Measurements from ENCODE around the gene DCP2. TPM values are rescaled to one million over a fixed set of nuclear protein-coding genes. Genes with fewer than 3 reads are reported as not detected.
A peak's percentile ranks its signal among the peaks of the same experiment; 100 is the strongest.
"Not testable (repeated sequence)": the region's sequence is repeated elsewhere in the genome, so short reads cannot be mapped to it uniquely, and the experiment has no call there.

The DCP2 gene
- total RNA-seq, 1 experiment from 2014 or later: 91.3 TPM

GRCh38 chr5:112958093-112959088 lies 18.2 kb upstream of the DCP2 start:
- Histone ChIP-seq H3K27ac (no peak overlapping the region), H3K4me1 (peaks cover 19% of the 10 kb centered on the region), H3K9me3 (replicated peaks) (no peaks in the 10 kb centered on the region), H3K27me3 (no peaks in the 10 kb centered on the region), H3K4me3 (no peak overlapping the region), H3K36me3 (no peaks in the 10 kb centered on the region)
- DNase-seq: peak; percentile 34 to 60

GRCh38 chr5:112959872-112960271 lies 16.7 kb upstream of the DCP2 start:
- peak in 1 of 2 experiments; percentile 15 for DNase-seq
- H3K36me3 ChIP-seq; H3K27me3 ChIP-seq; H3K4me3 ChIP-seq; H3K27ac ChIP-seq; H3K9me3 ChIP-seq (replicated peaks): not testable (repeated sequence)
- peaks cover 19% of the 10 kb centered on the region for H3K4me1 ChIP-seq

GRCh38 chr5:112960315-112960714 lies 16.3 kb upstream of the DCP2 start:
- Histone ChIP-seq H3K4me1 (peaks cover 19% of the 10 kb centered on the region), H3K9me3 (replicated peaks) (no peaks in the 10 kb centered on the region), H3K27me3 (no peaks in the 10 kb centered on the region), H3K36me3 (no peaks in the 10 kb centered on the region), H3K27ac (no peak overlapping the region), H3K4me3 (no peak overlapping the region)
- DNase-seq: peak; percentile 13 to 56

- H3K27ac ChIP-seq: no peak overlapping the region
- no peak overlapping the region for H3K4me3 ChIP-seq
These were observed 15.6 kb upstream of the DCP2 start for GRCh38 chr5:112960863-112961504.

GRCh38 chr5:112963374-112963733 lies 13.2 kb upstream of the DCP2 start:
- not testable (repeated sequence) for H3K27me3 ChIP-seq; H3K36me3 ChIP-seq; DNase-seq; H3K27ac ChIP-seq; H3K4me3 ChIP-seq; H3K9me3 ChIP-seq (replicated peaks)
- H3K4me1 ChIP-seq: peaks cover 15% of the 10 kb centered on the region

More at GRCh38 chr5:112960863-112961504, 15.6 kb upstream of the DCP2 start:
- Histone ChIP-seq H3K36me3 (no peaks in the 10 kb centered on the region), H3K4me1 (peaks cover 19% of the 10 kb centered on the region), H3K27me3 (no peaks in the 10 kb centered on the region), H3K9me3 (replicated peaks) (no peaks in the 10 kb centered on the region)
- DNase-seq: no peak

GRCh38 chr5:112965733-112966306 lies 10.8 kb upstream of the DCP2 start:
- Histone ChIP-seq H3K4me3 (no peak overlapping the region), H3K4me1 (no peaks in the 10 kb centered on the region; the same call in 1 of the 2 replicates), H3K27ac (no peak overlapping the region), H3K36me3 (no peaks in the 10 kb centered on the region), H3K27me3 (no peaks in the 10 kb centered on the region), H3K9me3 (replicated peaks) (no peaks in the 10 kb centered on the region)
- DNase-seq: no peak

- H3K27ac ChIP-seq: no peak overlapping the region
These were observed 9.0 kb upstream of the DCP2 start for GRCh38 chr5:112967520-112968083.

GRCh38 chr5:112968411-112969106 lies 8.0 kb upstream of the DCP2 start:
- H3K4me3 ChIP-seq: no peak overlapping the region
- H3K9me3 ChIP-seq (replicated peaks): no peaks in the 10 kb centered on the region
- no peaks in the 10 kb centered on the region for H3K4me1 ChIP-seq
- no peaks in the 10 kb centered on the region for H3K36me3 ChIP-seq
- H3K27ac ChIP-seq: no peak overlapping the region
- H3K27me3 ChIP-seq: no peaks in the 10 kb centered on the region
- no peak for DNase-seq

More at GRCh38 chr5:112967520-112968083, 9.0 kb upstream of the DCP2 start:
- H3K36me3 ChIP-seq: no peaks in the 10 kb centered on the region
- H3K27me3 ChIP-seq: no peaks in the 10 kb centered on the region
- H3K4me3 ChIP-seq: no peak overlapping the region
- DNase-seq: no peak
- no peaks in the 10 kb centered on the region for H3K4me1 ChIP-seq
- H3K9me3 ChIP-seq (replicated peaks): no peaks in the 10 kb centered on the region

- Histone ChIP-seq H3K4me1 (peaks cover 4% of the 10 kb centered on the region; the same call in 1 of the 2 replicates), H3K36me3 (no peaks in the 10 kb centered on the region), H3K27me3 (no peaks in the 10 kb centered on the region), H3K9me3 (replicated peaks) (no peaks in the 10 kb centered on the region), H3K4me3 (no peak overlapping the region), H3K27ac (no peak overlapping the region)
- DNase-seq: no peak
These were observed 5.3 kb upstream of the DCP2 start for GRCh38 chr5:112971276-112971675.

- no peaks in the 10 kb centered on the region for H3K27me3 ChIP-seq
- H3K4me3 ChIP-seq: no peak overlapping the region
- H3K36me3 ChIP-seq: no peaks in the 10 kb centered on the region
- DNase-seq: no peak
- H3K27ac ChIP-seq: no peak overlapping the region
- no peaks in the 10 kb centered on the region for H3K9me3 ChIP-seq (replicated peaks)
- H3K4me1 ChIP-seq: peaks cover 4% of the 10 kb centered on the region; the same call in 1 of the 2 replicates
These were observed 3.6 kb upstream of the DCP2 start for GRCh38 chr5:112973036-112973435.

- no peaks in the 10 kb centered on the region for H3K27me3 ChIP-seq
- no peak overlapping the region for H3K4me3 ChIP-seq
- no peaks in the 10 kb centered on the region for H3K9me3 ChIP-seq (replicated peaks)
- no peaks in the 10 kb centered on the region; the same call in 1 of the 2 replicates for H3K36me3 ChIP-seq
- peaks cover 6% of the 10 kb centered on the region; the same call in 1 of the 2 replicates for H3K4me1 ChIP-seq
- DNase-seq: no peak
- H3K27ac ChIP-seq: no peak overlapping the region
These were observed 2.7 kb upstream of the DCP2 start for GRCh38 chr5:112973904-112974303.

GRCh38 chr5:112974901-112975300 lies 1.7 kb upstream of the DCP2 start:
- DNase-seq: no peak
- no peaks in the 10 kb centered on the region for H3K9me3 ChIP-seq (replicated peaks)
- no peaks in the 10 kb centered on the region for H3K27me3 ChIP-seq
- no peak overlapping the region for H3K27ac ChIP-seq
- peaks cover 6% of the 10 kb centered on the region; the same call in 1 of the 2 replicates for H3K4me1 ChIP-seq
- H3K4me3 ChIP-seq: no peak overlapping the region
- no peaks in the 10 kb centered on the region; the same call in 1 of the 2 replicates for H3K36me3 ChIP-seq

GRCh38 chr5:112975721-112976431 lies 722 bp upstream of the DCP2 start:
- Histone ChIP-seq H3K4me1 (peaks cover 6% of the 10 kb centered on the region; the same call in 1 of the 2 replicates), H3K27ac (peak overlapping the region; percentile 66), H3K4me3 (peak overlapping the region; percentile 74), H3K9me3 (replicated peaks) (no peaks in the 10 kb centered on the region), H3K27me3 (no peaks in the 10 kb centered on the region), H3K36me3 (no peaks in the 10 kb centered on the region; the same call in 1 of the 2 replicates)
- DNase-seq: no peak
